Neural cell (in vitro differentiated cells): ENCODE measurements around the gene LIN9.

Source experiments
- EP300 ChIP-seq: fragments of 450-650 bp; conservative IDR thresholded peaks from 2 replicates; pipeline ENCODE4 v1.6.1; 2014; ENCODE audit warnings: antibody characterized with exemption, mild to moderate bottlenecking, moderate library complexity; ENCODE audit not compliant: poor library complexity, severe bottlenecking
- EZH2 ChIP-seq: fragments of 200-600, 300-800 bp; shearing (Covaris generic), sonication (generic); IDR thresholded peaks from 2 replicates; pipeline ENCODE4 v1.6.1; 2014; ENCODE audit warnings: antibody characterized with exemption, low read length, borderline replicate concordance, mild to moderate bottlenecking; ENCODE audit not compliant: insufficient read depth, poor library complexity, severe bottlenecking
- MXI1 ChIP-seq: fragments of 450-650 bp; conservative IDR thresholded peaks from 2 replicates; pipeline ENCODE4 v1.6.1; 2014; ENCODE audit warnings: antibody characterized with exemption, mild to moderate bottlenecking; ENCODE audit not compliant: poor library complexity, severe bottlenecking
- POLR2AphosphoS5 ChIP-seq: IDR thresholded peaks from 2 replicates; pipeline ENCODE4 v1.6.1; 2012
- RAD21 ChIP-seq: fragments of 450-650 bp; conservative IDR thresholded peaks from 2 replicates; pipeline ENCODE4 v1.6.1; 2014; ENCODE audit warnings: antibody characterized with exemption, mild to moderate bottlenecking, moderate library complexity
- REST ChIP-seq: IDR thresholded peaks from 2 replicates; pipeline ENCODE4 v1.6.1; 2012; ENCODE audit warnings: borderline replicate concordance
- SMC3 ChIP-seq: fragments of 450-650 bp; conservative IDR thresholded peaks from 2 replicates; pipeline ENCODE4 v1.6.1; 2014; ENCODE audit warnings: antibody characterized with exemption, mild to moderate bottlenecking, moderate library complexity; ENCODE audit not compliant: poor library complexity
- TAF1 ChIP-seq: IDR thresholded peaks from 2 replicates; pipeline ENCODE4 v1.6.1; 2012; ENCODE audit warnings: low read depth
- TF ChIP-seq, protein P1 (sequence below): fragments of 450-650 bp; IDR thresholded peaks from 2 replicates; pipeline ENCODE4 v1.5.1; 2014; ENCODE audit warnings: antibody characterized with exemption, mild to moderate bottlenecking, moderate library complexity; ENCODE audit not compliant: poor library complexity, severe bottlenecking

- TF ChIP-seq EP300 (no peak), EZH2 (no peak), RAD21 (no peak), POLR2AphosphoS5 (no peak), REST (no peak), TAF1 (no peak), SMC3 (no peak), MXI1 (no peak)
- TF ChIP-seq, protein P1, sequence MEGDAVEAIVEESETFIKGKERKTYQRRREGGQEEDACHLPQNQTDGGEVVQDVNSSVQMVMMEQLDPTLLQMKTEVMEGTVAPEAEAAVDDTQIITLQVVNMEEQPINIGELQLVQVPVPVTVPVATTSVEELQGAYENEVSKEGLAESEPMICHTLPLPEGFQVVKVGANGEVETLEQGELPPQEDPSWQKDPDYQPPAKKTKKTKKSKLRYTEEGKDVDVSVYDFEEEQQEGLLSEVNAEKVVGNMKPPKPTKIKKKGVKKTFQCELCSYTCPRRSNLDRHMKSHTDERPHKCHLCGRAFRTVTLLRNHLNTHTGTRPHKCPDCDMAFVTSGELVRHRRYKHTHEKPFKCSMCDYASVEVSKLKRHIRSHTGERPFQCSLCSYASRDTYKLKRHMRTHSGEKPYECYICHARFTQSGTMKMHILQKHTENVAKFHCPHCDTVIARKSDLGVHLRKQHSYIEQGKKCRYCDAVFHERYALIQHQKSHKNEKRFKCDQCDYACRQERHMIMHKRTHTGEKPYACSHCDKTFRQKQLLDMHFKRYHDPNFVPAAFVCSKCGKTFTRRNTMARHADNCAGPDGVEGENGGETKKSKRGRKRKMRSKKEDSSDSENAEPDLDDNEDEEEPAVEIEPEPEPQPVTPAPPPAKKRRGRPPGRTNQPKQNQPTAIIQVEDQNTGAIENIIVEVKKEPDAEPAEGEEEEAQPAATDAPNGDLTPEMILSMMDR = no peak
Measured at GRCh38 chr1:226236826-226237225, 72.1 kb downstream of the LIN9 start.
